Fibroblast of mammary gland (primary cell): Measurements from ENCODE around the gene BOLA2B.
"Not testable (repeated sequence)": the region's sequence is repeated elsewhere in the genome, so short reads cannot be mapped to it uniquely, and the experiment has no call there.

ENCODE experiments used
- DNase-seq: peaks from one replicate; pipeline ENCODE4 v3.0.0-alpha.2; 2010; ENCODE audit warnings: low read depth
- H3K4me3 ChIP-seq: 2 replicates; pipeline ENCODE4 v1.5.1; 2011; ENCODE audit warnings: low read depth, mild to moderate bottlenecking, low read length, moderate library complexity; ENCODE audit not compliant: control insufficient read depth
- CTCF ChIP-seq: conservative IDR thresholded peaks from 2 replicates; pipeline ENCODE4 v1.5.1; 2011; ENCODE audit warnings: low read depth, low read length, inconsistent platforms; ENCODE audit not compliant: control insufficient read depth, insufficient read depth

BOLA2B gene

DNA sequence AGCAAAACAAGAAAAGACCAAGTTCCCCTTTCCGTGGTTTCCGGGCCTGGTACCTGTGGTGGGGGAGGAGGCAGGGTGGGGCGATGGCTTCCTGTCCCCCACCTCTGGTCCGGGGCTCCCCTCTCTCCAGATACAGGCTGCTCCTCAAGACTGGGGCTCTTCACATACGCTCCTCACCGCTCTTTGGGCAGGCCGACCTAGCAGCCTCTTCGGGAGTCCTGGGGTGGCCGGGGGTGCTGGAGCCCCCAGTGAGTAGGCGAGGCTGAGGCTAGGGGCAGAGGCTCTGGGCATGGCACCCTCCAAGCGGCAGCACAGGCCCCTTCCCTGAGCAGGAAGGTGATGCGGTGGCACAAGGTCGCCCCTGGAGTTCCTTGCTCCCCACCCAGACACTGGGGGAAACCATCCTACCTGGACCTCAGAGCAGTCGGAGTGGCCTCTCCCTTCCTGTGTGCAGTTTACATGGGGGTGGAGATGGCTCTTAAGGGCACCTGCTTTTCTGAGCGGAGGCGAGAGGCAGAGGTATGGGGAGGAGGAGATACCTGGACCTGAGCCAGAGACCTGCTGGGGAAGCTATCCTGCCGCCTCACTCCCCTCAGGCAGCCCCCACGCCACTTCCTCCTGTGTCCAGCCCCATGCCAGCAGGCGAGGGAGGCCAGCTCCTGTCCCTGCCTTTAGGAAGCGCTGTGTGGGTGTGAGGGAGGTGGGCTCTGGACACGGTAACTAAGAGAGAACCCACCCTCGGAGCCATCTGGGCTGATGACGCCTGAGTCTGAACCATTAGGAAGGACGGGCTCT, 9.2 kb downstream of the BOLA2B start:
- TF ChIP-seq CTCF, result no peak
- H3K4me3 ChIP-seq, result peak overlapping the region; percentile 6
- no peak for DNase-seq

GRCh38 chr16:30183233-30184095, 10.0 kb downstream of the BOLA2B start, which contains the start of gene CORO1A:
Gene CORO1A (plus strand): TSS chr16:30183602. CDS start chr16:30185210, 1,608 bp downstream.
- H3K4me3 ChIP-seq, result peak within 1 kb of the TSS; percentile 55
- peak; percentile 64 for DNase-seq
- no peak for TF ChIP-seq CTCF

DNA sequence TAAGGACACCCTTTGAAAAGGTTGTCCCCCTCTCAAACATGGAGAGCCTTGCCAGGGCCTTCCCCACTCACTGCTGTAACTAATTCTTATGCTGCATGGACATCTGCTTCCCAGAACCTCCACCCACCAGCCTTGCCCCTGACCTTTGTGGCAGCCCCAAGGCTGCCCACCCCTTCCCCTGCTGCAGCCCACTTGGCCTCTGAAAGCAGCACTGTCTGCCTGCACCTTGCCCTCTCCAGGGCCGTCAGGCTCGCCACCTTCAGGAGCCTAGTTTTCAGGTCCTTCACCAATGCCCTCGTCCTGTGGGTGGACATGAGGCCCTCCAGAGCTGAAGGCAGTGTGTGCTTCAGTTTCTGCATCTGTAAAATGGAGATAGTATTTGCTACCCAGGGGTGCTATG, 12.7 kb downstream of the BOLA2B start:
- no peak overlapping the region for H3K4me3 ChIP-seq
- TF ChIP-seq CTCF, result no peak

DNA sequence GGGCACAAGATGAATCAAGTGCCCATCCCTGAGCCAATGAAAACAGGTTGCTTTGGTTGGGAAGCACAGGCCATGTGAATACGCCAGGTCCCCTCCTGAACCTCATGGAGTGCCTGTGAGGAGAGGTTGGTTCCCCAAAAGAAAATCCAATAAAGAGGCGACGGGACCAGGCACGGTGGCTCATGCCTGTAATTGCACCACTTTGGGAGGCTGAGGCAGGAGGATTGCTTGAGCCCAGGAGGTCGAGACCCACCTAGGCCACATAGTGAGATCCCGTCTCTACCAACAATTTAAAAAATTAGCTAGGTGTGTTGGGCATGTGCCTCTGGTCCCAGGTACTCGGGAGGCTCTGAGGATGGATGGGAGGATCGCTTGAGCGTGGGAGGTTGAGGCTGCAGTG, 13.5 kb downstream of the BOLA2B start:
- DNase-seq, result no peak
- TF ChIP-seq CTCF, result no peak
- H3K4me3 ChIP-seq, result no peak overlapping the region

More for the DNA sequence above, 12.7 kb downstream of the BOLA2B start:
- no peak for DNase-seq

DNA sequence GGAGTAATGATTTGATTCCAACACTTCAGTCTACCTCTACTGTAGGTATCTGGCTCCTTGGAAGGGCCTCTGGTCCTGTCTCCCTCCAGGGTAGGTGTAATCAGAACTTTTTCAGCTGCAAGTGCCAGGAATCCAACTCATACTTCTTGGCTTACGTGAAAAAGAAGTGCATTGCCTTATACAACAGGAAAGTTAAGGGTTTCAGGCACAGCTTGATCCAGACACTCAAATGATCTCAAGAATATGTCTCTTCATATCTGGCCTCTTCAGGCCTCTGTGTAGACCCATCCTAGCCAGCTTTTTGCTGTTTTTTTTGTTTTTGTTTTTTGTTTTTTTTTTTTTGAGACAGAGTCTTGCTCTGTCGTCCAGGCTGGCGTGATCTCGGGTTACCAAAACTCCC, 14.3 kb downstream of the BOLA2B start:
- no peak for TF ChIP-seq CTCF
- H3K4me3 ChIP-seq, result no peak overlapping the region
- DNase-seq, result no peak

DNA sequence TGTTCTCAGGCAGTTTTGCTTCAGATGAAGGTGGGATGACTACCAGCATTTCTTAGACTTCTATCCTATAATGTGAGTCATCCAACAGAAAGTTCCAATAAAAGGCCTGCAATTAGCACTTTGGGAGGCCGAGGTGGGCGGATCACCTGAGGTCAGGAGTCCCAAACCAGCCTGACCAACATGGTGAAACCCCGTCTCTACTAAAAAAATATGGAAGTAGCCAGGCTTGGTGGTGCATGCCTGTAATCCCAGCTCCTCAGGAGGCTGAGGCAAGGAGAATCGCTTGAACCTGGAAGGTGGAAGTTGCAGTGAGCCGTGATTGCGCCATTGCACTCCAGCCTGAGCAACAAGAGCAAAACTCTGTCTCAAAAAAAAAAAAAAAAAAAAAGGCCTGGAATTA, 16.6 kb downstream of the BOLA2B start:
- H3K4me3 ChIP-seq, DNase-seq: not testable (repeated sequence)

DNA sequence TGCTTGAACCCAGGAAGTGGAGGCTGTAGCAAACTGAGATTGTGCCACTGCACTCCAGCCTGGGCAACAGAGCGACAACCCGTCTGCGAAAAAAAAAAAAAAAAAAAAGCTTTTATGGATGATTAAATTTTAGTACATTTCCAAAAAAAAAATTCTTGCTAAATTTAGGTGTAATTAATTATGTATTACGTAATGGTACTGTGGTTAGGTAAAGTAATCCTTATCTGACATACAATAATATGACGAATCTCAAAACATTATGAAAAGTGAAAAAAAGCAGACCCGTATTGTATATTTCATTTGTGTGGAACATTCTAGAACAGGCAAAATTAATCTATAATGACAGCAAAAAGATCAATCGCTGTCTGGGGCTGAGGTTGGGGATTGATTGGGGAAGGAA, 20.4 kb downstream of the BOLA2B start:
- no peak for DNase-seq
- no peak for TF ChIP-seq CTCF
- H3K4me3 ChIP-seq, result no peak overlapping the region

DNA sequence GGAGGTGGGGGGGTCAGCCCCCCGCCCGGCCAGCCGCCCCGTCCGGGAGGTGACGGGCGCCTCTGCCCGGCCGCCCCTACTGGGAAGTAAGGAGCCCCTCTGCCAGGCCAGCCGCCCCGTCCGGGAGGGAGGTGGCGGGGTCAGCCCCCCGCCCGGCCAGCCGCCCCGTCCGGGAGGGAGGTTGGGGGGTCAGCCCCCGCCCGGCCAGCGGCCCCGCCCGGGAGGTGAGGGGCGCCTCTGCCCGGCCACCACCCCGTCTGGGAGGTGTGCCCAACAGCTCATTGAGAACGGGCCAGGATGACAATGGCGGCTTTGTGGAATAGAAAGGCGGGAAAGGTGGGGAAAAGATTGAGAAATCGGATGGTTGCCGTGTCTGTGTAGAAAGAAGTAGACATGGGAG, 23.3 kb downstream of the BOLA2B start:
- not testable (repeated sequence) for H3K4me3 ChIP-seq, DNase-seq

DNA sequence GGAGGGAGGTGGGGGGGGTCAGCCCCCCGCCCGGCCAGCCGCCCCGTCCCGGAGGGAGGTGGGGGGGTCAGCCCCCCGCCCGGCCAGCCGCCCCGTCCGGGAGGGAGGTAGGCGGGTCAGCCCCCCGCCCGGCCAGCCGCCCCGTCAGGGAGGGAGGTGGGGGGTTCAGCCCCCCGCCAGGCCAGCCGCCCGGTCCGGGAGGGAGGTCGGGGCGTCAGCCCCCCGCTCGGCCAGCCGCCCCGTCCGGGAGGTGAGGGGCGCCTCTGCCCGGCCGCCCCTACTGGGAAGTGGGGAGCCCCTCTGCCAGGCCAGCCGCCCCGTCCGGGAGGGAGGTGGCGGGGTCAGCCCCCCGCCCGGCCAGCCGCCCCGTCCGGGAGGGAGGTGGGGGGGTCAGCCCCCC, 24.1 kb downstream of the BOLA2B start:
- H3K4me3 ChIP-seq, DNase-seq: not testable (repeated sequence)

- H3K4me3 ChIP-seq, DNase-seq: not testable (repeated sequence)
Observed at GRCh38 chr16:30168746-30169145, 24.7 kb downstream of the BOLA2B start.
